SK-N-SH treated with all-trans-retinoic acid at 6 μM for 48 hours (cell line): ENCODE measurements around the gene NDUFS8.

Source experiments
- ATAC-seq: fragments of 200-7000 bp; cut with Tn5 transposase; 3 replicates; pipeline ENCODE4 v1.9.1; 2020; ENCODE audit warnings: mild to moderate bottlenecking, moderate library complexity
- ARNTL ChIP-seq: fragments of 450-650 bp; formaldehyde crosslinking; IDR thresholded peaks from 2 replicates; pipeline ENCODE4 v1.5.0; 2020; ENCODE audit warnings: low read depth, mild to moderate bottlenecking, moderate library complexity, borderline replicate concordance
- BACH2 ChIP-seq: fragments of 250-450 bp; sonication (Bioruptor Pico); IDR thresholded peaks from 2 replicates; pipeline ENCODE4 v1.9.0; 2021; ENCODE audit warnings: mild to moderate bottlenecking, borderline replicate concordance
- ESRRG ChIP-seq: fragments of 250-450 bp; sonication (Bioruptor Pico); IDR thresholded peaks from 2 replicates; pipeline ENCODE4 v1.6.1; 2021; ENCODE audit warnings: mild to moderate bottlenecking
- OSR1 ChIP-seq: fragments of 250-450 bp; sonication (Bioruptor Pico); IDR thresholded peaks from 2 replicates; pipeline ENCODE4 v1.8.0; 2022; ENCODE audit warnings: moderate library complexity, mild to moderate bottlenecking, inconsistent platforms
- PATZ1 ChIP-seq: fragments of 250-450 bp; sonication (Bioruptor Pico); IDR thresholded peaks from 2 replicates; pipeline ENCODE4 v1.8.0; 2020; ENCODE audit warnings: mild to moderate bottlenecking, moderate library complexity, borderline replicate concordance
- PPARA ChIP-seq: fragments of 250-450 bp; sonication (Bioruptor Pico); IDR thresholded peaks from 2 replicates; pipeline ENCODE4 v1.5.0; 2020; ENCODE audit warnings: mild to moderate bottlenecking, borderline replicate concordance
- RARB ChIP-seq: fragments of 250-450 bp; sonication (Bioruptor Pico); IDR thresholded peaks from 2 replicates; pipeline ENCODE4 v1.8.0; 2021; ENCODE audit warnings: mild to moderate bottlenecking, moderate library complexity
- SNAI2 ChIP-seq: fragments of 250-450 bp; sonication (Bioruptor Pico); IDR thresholded peaks from 2 replicates; pipeline ENCODE4 v1.5.0; 2020; ENCODE audit warnings: mild to moderate bottlenecking, moderate library complexity
- TCF4 ChIP-seq: fragments of 250-450 bp; sonication (Bioruptor Pico); IDR thresholded peaks from 2 replicates; pipeline ENCODE4 v1.8.0; 2021; ENCODE audit warnings: mild to moderate bottlenecking, moderate library complexity, borderline replicate concordance
- TOX ChIP-seq: fragments of 250-450 bp; sonication (Bioruptor Pico); IDR thresholded peaks from 2 replicates; pipeline ENCODE4 v1.8.0; 2021; ENCODE audit warnings: mild to moderate bottlenecking, moderate library complexity, borderline replicate concordance
- TSHZ2 ChIP-seq: fragments of 250-450 bp; sonication (Bioruptor Pico); IDR thresholded peaks from 2 replicates; pipeline ENCODE4 v1.5.0; 2020; ENCODE audit warnings: mild to moderate bottlenecking, moderate library complexity
- ZC3H10 ChIP-seq: fragments of 250-450 bp; sonication (Bioruptor Pico); IDR thresholded peaks from 2 replicates; pipeline ENCODE4 v1.5.1; 2021; ENCODE audit warnings: mild to moderate bottlenecking, moderate library complexity
- ZFP30 ChIP-seq: fragments of 450-650 bp; formaldehyde crosslinking; IDR thresholded peaks from 2 replicates; pipeline ENCODE4 v1.5.0; 2022; ENCODE audit warnings: mild to moderate bottlenecking, moderate library complexity
- ZNF565 ChIP-seq: fragments of 450-650 bp; formaldehyde crosslinking; conservative IDR thresholded peaks from 2 replicates; pipeline ENCODE4 v1.5.0; 2020; ENCODE audit warnings: low read depth, mild to moderate bottlenecking, moderate library complexity
- ZNF8 ChIP-seq: fragments of 450-650 bp; formaldehyde crosslinking; IDR thresholded peaks from 2 replicates; pipeline ENCODE4 v1.5.0; 2020; ENCODE audit warnings: mild to moderate bottlenecking, moderate library complexity
- TF ChIP-seq, protein P1 (sequence below): fragments of 250-450 bp; sonication (Bioruptor Pico); IDR thresholded peaks from 2 replicates; pipeline ENCODE4 v1.8.0; 2021; ENCODE audit warnings: low read depth, mild to moderate bottlenecking, moderate library complexity, borderline replicate concordance
- TF ChIP-seq, protein P2 (sequence below): fragments of 250-450 bp; sonication (Bioruptor Pico); IDR thresholded peaks from 2 replicates; pipeline ENCODE4 v1.5.1; 2020; ENCODE audit warnings: low read depth, mild to moderate bottlenecking, moderate library complexity
- TF ChIP-seq, protein P3 (sequence below): fragments of 250-450 bp; sonication (Bioruptor Pico); IDR thresholded peaks from 2 replicates; pipeline ENCODE4 v1.5.1; 2021; ENCODE audit warnings: mild to moderate bottlenecking, moderate library complexity

NDUFS8 gene

GRCh38 chr11:68016161-68016903, 14.1 kb upstream of the NDUFS8 start:
- TF ChIP-seq TOX (CRISPR knock-in tag) (no peak), ZFP30 (CRISPR knock-in tag) (no peak), ESRRG (CRISPR knock-in tag) (no peak), TSHZ2 (CRISPR knock-in tag) (no peak), SNAI2 (CRISPR knock-in tag) (no peak), BACH2 (no peak), PATZ1 (CRISPR knock-in tag) (no peak), ZC3H10 (CRISPR knock-in tag) (no peak), RARB (no peak), ZNF565 (CRISPR knock-in tag) (no peak), PPARA (CRISPR knock-in tag) (no peak)
- TF ChIP-seq, protein P1, sequence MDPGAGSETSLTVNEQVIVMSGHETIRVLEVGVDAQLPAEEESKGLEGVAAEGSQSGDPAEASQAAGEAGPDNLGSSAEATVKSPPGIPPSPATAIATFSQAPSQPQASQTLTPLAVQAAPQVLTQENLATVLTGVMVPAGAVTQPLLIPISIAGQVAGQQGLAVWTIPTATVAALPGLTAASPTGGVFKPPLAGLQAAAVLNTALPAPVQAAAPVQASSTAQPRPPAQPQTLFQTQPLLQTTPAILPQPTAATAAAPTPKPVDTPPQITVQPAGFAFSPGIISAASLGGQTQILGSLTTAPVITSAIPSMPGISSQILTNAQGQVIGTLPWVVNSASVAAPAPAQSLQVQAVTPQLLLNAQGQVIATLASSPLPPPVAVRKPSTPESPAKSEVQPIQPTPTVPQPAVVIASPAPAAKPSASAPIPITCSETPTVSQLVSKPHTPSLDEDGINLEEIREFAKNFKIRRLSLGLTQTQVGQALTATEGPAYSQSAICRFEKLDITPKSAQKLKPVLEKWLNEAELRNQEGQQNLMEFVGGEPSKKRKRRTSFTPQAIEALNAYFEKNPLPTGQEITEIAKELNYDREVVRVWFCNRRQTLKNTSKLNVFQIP (CRISPR knock-in tag), result no peak
- TF ChIP-seq, all 23 proteins: peak for 0
- ATAC-seq, result no peak

DNA sequence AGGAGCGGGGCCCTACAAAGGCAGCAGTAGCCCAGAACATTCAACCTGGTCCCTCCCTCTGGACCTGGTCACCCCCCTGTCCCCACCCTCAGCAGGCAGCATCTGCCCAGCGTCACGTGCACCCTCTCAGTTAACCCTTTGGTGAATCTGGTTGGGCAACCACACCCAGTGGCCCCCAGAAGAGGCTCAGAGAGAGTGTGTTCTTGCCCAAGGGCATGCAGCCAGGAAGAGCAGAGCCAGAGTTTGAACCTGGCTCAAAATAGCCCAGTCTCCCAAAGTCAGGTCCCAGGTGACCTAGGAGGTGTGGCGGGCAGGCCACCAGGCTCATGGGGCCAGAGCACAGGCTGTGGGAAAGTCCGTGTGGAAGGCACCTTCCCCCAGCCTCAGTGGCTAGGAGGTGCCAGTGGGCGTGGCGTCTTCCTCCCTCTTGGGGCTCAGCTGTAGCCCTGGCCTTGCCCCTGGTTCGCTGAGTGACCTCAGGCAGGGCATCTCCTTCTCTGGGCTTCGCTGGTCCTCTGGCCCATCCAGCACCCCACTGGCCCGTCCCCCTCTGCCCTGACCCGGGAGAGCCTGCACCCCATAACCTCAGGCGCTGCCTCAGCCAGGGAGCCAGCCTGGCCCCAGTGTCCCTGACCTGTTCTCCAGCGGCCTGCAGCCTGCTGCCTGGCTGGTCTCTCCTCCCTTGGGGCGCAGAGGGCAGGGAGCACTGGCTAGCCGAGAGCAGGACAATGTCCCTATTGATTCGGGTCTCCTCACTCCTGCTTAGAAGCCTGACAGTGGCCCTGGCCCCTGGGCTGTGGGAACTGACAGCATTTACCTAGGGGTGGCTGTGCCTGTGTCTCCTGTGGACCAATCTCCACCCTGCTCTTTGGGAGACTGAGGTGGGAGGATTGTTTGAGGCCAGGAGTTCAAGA, 13.3 kb upstream of the NDUFS8 start:
- no peak for ATAC-seq
- TF ChIP-seq ESRRG (CRISPR knock-in tag) (no peak), TCF4 (no peak), TOX (CRISPR knock-in tag) (no peak), PATZ1 (CRISPR knock-in tag) (no peak), ZNF8 (CRISPR knock-in tag) (no peak), OSR1 (CRISPR knock-in tag) (no peak), ARNTL (no peak)
- TF ChIP-seq, protein P2, sequence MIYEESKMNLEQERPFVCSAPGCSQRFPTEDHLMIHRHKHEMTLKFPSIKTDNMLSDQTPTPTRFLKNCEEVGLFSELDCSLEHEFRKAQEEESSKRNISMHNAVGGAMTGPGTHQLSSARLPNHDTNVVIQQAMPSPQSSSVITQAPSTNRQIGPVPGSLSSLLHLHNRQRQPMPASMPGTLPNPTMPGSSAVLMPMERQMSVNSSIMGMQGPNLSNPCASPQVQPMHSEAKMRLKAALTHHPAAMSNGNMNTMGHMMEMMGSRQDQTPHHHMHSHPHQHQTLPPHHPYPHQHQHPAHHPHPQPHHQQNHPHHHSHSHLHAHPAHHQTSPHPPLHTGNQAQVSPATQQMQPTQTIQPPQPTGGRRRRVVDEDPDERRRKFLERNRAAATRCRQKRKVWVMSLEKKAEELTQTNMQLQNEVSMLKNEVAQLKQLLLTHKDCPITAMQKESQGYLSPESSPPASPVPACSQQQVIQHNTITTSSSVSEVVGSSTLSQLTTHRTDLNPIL, result no peak
- TF ChIP-seq, protein P3, sequence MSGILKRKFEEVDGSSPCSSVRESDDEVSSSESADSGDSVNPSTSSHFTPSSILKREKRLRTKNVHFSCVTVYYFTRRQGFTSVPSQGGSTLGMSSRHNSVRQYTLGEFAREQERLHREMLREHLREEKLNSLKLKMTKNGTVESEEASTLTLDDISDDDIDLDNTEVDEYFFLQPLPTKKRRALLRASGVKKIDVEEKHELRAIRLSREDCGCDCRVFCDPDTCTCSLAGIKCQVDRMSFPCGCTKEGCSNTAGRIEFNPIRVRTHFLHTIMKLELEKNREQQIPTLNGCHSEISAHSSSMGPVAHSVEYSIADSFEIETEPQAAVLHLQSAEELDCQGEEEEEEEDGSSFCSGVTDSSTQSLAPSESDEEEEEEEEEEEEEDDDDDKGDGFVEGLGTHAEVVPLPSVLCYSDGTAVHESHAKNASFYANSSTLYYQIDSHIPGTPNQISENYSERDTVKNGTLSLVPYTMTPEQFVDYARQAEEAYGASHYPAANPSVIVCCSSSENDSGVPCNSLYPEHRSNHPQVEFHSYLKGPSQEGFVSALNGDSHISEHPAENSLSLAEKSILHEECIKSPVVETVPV (CRISPR knock-in tag), result no peak
- TF ChIP-seq, all 23 proteins: peak for 0
